ENCODE data around the gene PHKG2.
A peak's percentile ranks its signal among the peaks of the same experiment; 100 is the strongest.

The PHKG2 gene

GRCh38 chr16:30757316-30757715 is 9.1 kb downstream of the PHKG2 start:
- DNase-seq (ENCODE audit: low spot score) = no peak

GRCh38 chr16:30758988-30759491 is 10.8 kb downstream of the PHKG2 start:
- DNase-seq (ENCODE audit: low spot score) = no peak

- DNase-seq (ENCODE audit: low spot score) = no peak
These were observed 11.9 kb downstream of the PHKG2 start for GRCh38 chr16:30760001-30760559.

DNA sequence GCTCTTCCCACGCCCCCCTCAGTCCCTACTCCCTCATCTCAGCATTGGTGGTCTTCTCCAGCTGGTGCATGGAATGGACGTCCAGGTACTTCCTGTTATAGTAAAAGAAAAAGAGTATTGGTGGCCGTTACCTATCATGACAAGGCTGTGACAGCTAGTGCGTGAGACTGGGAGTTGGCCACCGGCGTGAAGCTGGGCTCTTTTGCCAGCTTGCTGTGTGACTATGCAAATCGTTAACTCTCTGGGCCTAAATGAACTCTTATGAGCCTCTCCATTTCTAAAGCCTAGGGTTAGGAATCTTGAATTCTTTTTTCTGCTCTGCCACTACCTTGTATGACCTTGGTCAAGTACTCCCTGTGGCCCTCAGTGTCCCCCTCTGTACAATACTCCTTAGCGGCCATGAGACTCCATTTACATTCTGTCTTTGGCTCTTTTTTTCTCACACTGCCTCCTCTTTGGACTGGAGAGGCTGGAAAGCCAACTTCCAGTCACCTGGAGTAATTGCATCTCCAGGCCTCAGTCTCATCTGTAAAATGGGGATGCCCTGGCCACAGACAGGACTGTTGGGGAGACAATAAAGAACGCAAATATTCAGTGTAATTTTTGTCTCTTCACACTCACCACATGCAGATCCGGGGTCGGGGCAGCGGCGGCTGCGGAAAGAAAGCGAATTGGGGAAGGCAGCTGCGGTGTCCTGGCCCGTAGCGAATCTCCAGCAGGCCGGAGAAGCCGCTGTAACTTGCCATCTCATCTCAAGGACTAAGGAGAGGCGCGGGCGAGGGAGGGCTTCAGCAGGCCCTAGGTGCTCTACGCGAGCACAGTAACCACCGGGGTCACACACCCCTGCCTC is 12.6 kb downstream of the PHKG2 start:
- no peak for DNase-seq (ENCODE audit: low spot score)

- DNase-seq (ENCODE audit: low spot score) = peak; percentile 60
These were observed 13.3 kb downstream of the PHKG2 start for GRCh38 chr16:30761427-30761927.

DNA sequence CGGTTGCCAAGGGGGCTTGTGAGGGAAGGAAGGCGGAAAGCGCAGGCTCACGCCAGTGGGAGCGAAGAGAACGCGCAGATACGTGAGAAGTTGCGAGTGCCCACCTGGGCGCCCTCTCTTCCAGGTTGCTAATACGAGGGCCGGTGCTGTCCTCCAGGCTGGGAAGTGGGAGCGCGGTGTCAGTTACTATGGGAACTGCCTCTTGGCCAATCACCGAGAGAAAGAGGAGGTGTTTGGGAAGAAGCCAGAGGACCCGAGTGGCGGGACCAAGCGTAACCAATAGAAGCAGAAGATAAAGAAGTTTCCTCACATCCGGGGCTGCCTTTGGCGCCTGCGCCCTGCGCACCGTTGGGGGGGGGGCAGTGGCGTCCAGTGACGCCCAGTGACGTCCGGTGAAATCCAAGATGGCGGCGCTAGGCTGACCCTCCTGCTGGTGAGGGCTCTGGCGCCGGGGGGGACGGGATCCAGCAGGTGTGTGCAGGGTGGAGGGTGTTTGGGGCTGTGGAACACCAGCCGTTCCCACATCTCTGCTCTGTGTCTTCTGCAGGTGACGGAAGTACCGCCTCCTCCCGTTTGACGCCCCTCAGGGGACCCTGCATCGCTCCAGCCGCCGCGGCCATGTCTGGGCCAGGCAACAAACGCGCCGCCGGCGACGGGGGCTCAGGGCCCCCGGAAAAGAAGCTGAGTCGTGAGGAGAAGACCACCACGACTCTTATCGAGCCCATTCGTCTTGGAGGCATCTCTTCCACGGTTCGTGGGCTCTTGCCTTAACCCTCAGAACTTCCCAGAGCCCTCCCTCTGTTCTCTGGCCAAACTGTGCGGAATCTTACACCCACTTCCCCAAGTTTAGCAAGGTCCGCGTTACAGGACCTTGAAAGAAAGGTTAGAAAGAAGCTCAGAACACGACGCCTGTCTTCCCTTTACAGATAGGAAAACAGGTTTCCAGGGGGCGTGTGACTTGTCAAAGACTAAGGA is 14.0 kb downstream of the PHKG2 start, which contains the start of the genes CFAP119 and RNF40:
TSS of gene CFAP119 (minus strand) at position 135 of the 975 bp plus-strand sequence. CDS start 314 bp downstream, outside the sequence.
TSS of gene RNF40 (plus strand) at position 395 of the 975 bp plus-strand sequence. CDS start at position 619, 224 bp downstream.
- DNase-seq (ENCODE audit: low spot score) = peak; percentile 100

GRCh38 chr16:30762991-30763725 is 14.9 kb downstream of the PHKG2 start:
- DNase-seq (ENCODE audit: low spot score) = no peak

GRCh38 chr16:30764086-30764485 is 15.9 kb downstream of the PHKG2 start:
- DNase-seq (ENCODE audit: low spot score) = no peak

DNA sequence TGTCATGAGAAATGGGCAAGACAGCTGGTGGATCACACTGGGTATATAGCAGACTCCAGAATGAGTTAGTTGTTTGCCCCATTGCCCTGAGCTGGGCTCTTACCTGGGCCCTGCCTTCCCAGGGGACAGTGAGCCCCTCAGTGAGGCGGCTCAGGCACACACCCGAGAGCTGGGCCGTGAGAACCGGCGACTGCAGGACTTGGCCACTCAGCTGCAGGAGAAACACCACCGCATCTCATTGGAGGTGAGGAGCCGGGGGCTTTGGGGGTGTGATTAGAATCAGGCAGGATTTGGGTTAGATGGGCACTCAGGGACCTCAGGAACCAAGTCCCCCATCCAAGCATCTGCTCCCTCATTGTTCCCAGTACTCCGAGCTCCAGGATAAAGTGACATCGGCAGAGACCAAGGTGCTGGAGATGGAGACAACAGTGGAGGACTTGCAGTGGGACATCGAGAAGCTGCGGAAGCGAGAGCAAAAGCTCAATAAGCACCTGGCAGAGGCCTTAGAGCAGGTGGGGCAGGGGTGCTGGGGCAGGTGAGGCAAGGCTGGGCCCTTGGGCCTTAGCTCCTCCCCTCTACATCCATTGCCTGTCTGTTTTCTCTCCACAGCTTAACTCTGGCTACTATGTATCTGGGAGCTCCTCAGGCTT is 16.7 kb downstream of the PHKG2 start:
- DNase-seq (ENCODE audit: low spot score) = no peak

GRCh38 chr16:30766206-30766932 is 18.1 kb downstream of the PHKG2 start:
- DNase-seq (ENCODE audit: low spot score) = no peak

DNA sequence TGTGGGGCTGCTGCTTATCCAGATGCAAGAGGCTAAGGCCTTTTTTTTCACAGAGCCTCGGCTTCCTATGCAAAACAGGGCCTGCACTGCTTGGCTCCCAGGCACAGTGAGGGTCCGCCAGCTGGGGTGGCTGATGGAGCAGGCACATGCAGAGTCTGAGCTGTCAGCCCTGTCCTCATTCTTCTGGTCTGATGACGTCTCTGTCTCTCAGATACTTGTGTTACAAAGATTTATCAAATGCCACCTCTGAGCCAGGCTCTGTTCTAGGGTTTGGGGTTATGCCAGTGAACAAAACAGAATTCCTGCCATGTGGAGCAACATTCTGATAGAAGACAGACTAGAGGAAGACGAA is 18.7 kb downstream of the PHKG2 start:
- DNase-seq (ENCODE audit: low spot score) = no peak

- DNase-seq (ENCODE audit: low spot score) = no peak
These were observed 19.7 kb downstream of the PHKG2 start for GRCh38 chr16:30767767-30768465.

GRCh38 chr16:30768583-30769181 is 20.5 kb downstream of the PHKG2 start:
- no peak for DNase-seq (ENCODE audit: low spot score)

GRCh38 chr16:30769379-30770089 is 21.3 kb downstream of the PHKG2 start:
- DNase-seq (ENCODE audit: low spot score) = no peak

- no peak for DNase-seq (ENCODE audit: low spot score)
These were observed 23.5 kb downstream of the PHKG2 start for GRCh38 chr16:30771726-30772125.

DNA sequence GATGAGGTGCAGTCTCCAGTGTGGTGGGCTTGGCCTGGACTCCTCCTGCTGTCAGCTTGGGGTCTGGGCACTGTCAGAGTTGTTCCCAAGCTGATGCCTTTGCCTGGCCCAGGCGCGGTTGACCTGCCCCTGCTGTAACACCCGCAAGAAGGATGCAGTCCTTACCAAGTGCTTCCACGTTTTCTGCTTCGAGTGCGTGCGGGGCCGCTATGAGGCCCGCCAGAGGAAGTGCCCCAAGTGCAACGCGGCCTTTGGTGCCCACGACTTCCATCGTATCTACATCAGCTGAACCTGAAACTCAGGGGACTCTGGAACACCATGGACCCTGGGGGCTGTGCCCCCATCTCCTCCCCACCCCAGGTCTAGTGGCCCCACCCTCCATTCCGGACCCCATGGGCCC is 25.6 kb downstream of the PHKG2 start:
- no peak for DNase-seq (ENCODE audit: low spot score)

DNA sequence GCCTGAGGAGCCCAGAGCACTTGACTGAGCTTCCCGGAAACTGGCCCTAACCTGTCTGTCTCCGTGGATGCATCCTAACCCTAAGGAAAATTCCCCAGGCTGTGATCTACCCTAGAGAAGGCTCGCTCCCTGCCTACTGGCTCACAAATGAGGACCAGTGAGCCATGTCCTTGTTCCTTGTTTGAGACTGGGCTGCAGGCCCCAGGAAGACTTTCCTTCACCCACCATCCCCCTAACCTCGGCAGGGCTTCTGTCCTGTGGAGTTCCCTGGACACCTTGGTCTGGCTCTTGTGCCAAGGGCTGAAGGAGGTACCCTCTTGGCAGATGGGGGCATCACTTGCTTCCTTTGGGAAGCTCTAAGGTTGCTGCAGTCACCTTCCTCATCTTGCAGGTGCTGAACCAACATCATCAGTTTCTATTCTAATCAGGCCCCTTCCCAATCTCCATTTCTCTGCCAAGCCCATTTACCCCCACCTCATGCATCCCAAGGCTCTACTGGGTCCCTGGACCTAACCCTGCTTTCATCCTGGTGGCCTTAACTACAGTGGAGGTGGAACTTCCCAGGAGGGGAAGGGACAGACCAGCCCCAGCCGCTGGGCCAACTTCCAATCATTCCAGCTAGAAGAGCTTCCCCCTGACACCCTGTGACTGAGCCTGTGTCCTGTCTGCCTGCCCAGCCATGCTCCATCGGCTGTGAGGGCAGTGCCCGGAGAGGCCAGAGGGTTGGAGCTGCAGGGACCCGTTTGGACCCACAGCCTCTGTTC is 26.3 kb downstream of the PHKG2 start:
- no peak for DNase-seq (ENCODE audit: low spot score)

DNA sequence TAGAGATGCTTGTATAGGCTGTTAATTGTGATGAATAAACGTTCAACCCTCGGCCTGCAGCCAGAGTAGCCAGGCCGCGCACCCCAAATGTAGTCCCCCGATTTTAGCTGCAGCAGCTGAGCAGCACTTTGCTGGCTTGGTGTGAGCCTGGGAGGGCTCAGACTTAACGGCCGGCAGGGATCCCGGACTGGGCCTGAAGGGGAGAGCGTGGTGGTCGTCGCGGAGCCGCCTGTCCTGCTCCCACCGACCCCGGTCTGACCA is 26.8 kb downstream of the PHKG2 start:
- DNase-seq (ENCODE audit: low spot score) = no peak

Measured in iPS-NIHi11 (cell line).